Transverse colon (tissue), 4 donors: ENCODE data around the gene CSTF2T.

Experiments
- CTCF ChIP-seq, 5 experiments: fragments of 200-600 bp in 3 of 5; fragments of 450-650 bp in 2 of 5; sonication (generic) in 3 of 5; IDR thresholded peaks; 1 replicate in 2 of 5; 2 replicates in 3 of 5; pipeline ENCODE4 v1.5.1; 2016 to 2017; ENCODE audit warnings: antibody characterized with exemption in 5 of 5, inconsistent platforms in 3 of 5, mild to moderate bottlenecking in 2 of 5, moderate library complexity in 1 of 5
- EP300 ChIP-seq: sonication (generic); formaldehyde crosslinking; IDR thresholded peaks from one replicate; pipeline ENCODE4 v1.6.1; 2017; ENCODE audit warnings: antibody characterized with exemption, low read depth
- POLR2A ChIP-seq: fragments of 450-650 bp; IDR thresholded peaks from one replicate; pipeline ENCODE4 v1.6.1; 2016; ENCODE audit warnings: antibody characterized with exemption, mild to moderate bottlenecking, moderate library complexity
- POLR2AphosphoS5 ChIP-seq, 3 donors: sonication (generic); formaldehyde crosslinking; IDR thresholded peaks; one replicate each; pipeline ENCODE4 v1.6.1; 2016; ENCODE audit warnings: antibody characterized with exemption in 3 of 3

GRCh38 chr10:51669041-51669440, 30.4 kb downstream of the CSTF2T start:
- TF ChIP-seq CTCF (IDR thresholded peaks at IDR 0.05), result no peak
- TF ChIP-seq POLR2AphosphoS5 (IDR thresholded peaks at IDR 0.05), result no peak
- no peak for TF ChIP-seq POLR2A
- TF ChIP-seq EP300, result no peak
